K562 (cell line): ENCODE results near the gene KLHL29. TPM values are rescaled to one million over a fixed set of nuclear protein-coding genes. Genes with fewer than 3 reads are reported as not detected.

ENCODE experiments used
- ATAC-seq: fragments of 200-7000 bp; cut with Tn5 transposase; 3 replicates; pipeline ENCODE4 v1.9.1; 2020; ENCODE audit warnings: moderate library complexity
- BruUV-seq: library from RNA; stranded (reverse); fragments of 400-500 nt; replicated peaks from 2 replicates; lab custom pipeline; 2021; lab: Mats Ljungman, UMichigan
- CTCF ChIA-PET: fragments of 300-600 bp; formaldehyde crosslinking; extraction: SDS; loops from one replicate; lab custom pipeline; 2021; ENCODE audit warnings: low intra/inter-chr PET ratio; lab: Yijun Ruan, JAX
- POLR2A ChIA-PET: fragments of 300-600, 350-650 bp; sonication (Branson Sonifier 250); formaldehyde crosslinking; extraction: SDS; loops from one replicate; lab custom pipeline; 2021; ENCODE audit warnings: antibody characterized with exemption, inconsistent platforms; lab: Yijun Ruan, JAX
- DNase-seq, 4 experiments: peaks; one replicate each; pipeline versions ENCODE4 v3.0.0 to v3.0.0-alpha.2; 2011 to 2018; ENCODE audit warnings: low spot score in 3 of 4, mixed read lengths in 3 of 4; ENCODE audit errors: extremely low read depth in 1 of 4
- FAIRE-seq: peaks from 2 replicates; lab custom pipeline; 2011; peaks lifted over from hg19 to GRCh38; lab: Jason Lieb, UNC
- H2AFZ ChIP-seq: 2 replicates; pipeline ENCODE4 v1.6.0; 2011; ENCODE audit warnings: low read depth, low read length, control low read depth, inconsistent platforms
- H3K27ac ChIP-seq: fragments of 200-600 bp; 3 replicates; pipeline ENCODE4 v1.8.0; 2011; ENCODE audit warnings: low read depth, mild to moderate bottlenecking, control low read depth, inconsistent platforms, low read length, moderate library complexity, mixed read lengths; ENCODE audit errors: extremely low read depth
- H3K27me3 ChIP-seq, 2 experiments: fragments of 300-600 bp in 1 of 2; 2 replicates in 1 of 2; 3 replicates in 1 of 2; pipeline versions ENCODE4 v1.6.0 to v1.8.0; 2011; ENCODE audit warnings: inconsistent platforms in 2 of 2, low read length in 2 of 2, mild to moderate bottlenecking in 1 of 2, mixed read lengths in 1 of 2, moderate library complexity in 1 of 2; ENCODE audit not compliant: control insufficient read depth in 2 of 2, insufficient read depth in 2 of 2
- H3K36me3 ChIP-seq: fragments of 300-600 bp; 3 replicates; pipeline ENCODE4 v1.8.0; 2011; ENCODE audit warnings: mild to moderate bottlenecking, low read length, inconsistent platforms; ENCODE audit not compliant: control insufficient read depth, insufficient read depth
- H3K4me1 ChIP-seq, 2 experiments: fragments of 200-600 bp in 1 of 2; replicated peaks in 1 of 2; 2 replicates in 1 of 2; 3 replicates in 1 of 2; pipeline versions ENCODE4 v1.5.1 to v1.8.0; 2011; ENCODE audit warnings: inconsistent platforms in 2 of 2, low read length in 2 of 2, mild to moderate bottlenecking in 1 of 2, mixed read lengths in 1 of 2, moderate library complexity in 1 of 2; ENCODE audit not compliant: control insufficient read depth in 2 of 2, insufficient read depth in 2 of 2
- H3K4me2 ChIP-seq: 2 replicates; pipeline ENCODE4 v1.6.1; 2011; ENCODE audit warnings: low read length, control low read depth, inconsistent platforms, mixed read lengths; ENCODE audit not compliant: insufficient read depth
- H3K4me3 ChIP-seq: fragments of 200-600 bp; sonication (generic), shearing (Covaris generic); 2 replicates; pipeline ENCODE4 v1.5.1; 2016; ENCODE audit warnings: control low read depth, inconsistent platforms
- H3K79me2 ChIP-seq: fragments of 200-600 bp; 3 replicates; pipeline ENCODE4 v1.8.0; 2011; ENCODE audit warnings: low read length, inconsistent platforms; ENCODE audit not compliant: control insufficient read depth, insufficient read depth
- H3K9ac ChIP-seq, 2 experiments: 2 replicates each; pipeline versions ENCODE4 v1.6.0 to v1.6.1; 2011; ENCODE audit warnings: low read depth in 2 of 2, low read length in 2 of 2, control low read depth in 1 of 2, inconsistent platforms in 1 of 2, mild to moderate bottlenecking in 1 of 2, mixed read lengths in 1 of 2; ENCODE audit not compliant: insufficient read depth in 1 of 2
- H3K9me1 ChIP-seq: one replicate; pipeline ENCODE4 v1.6.0; 2011; ENCODE audit warnings: inconsistent platforms, mild to moderate bottlenecking, low read length, moderate library complexity; ENCODE audit not compliant: control insufficient read depth, insufficient read depth
- H3K9me3 ChIP-seq: replicated peaks from 2 replicates; pipeline ENCODE4 v1.5.1; 2011; ENCODE audit warnings: low read depth, low read length, inconsistent platforms; ENCODE audit not compliant: control insufficient read depth, insufficient read depth
- H4K20me1 ChIP-seq: replicated peaks from 2 replicates; pipeline ENCODE4 v1.6.1; 2011; ENCODE audit warnings: low read length, inconsistent platforms, mixed read lengths; ENCODE audit not compliant: control insufficient read depth, insufficient read depth
- HDAC6 ChIP-seq: IDR thresholded peaks from 2 replicates; pipeline ENCODE4 v1.6.1; 2012; ENCODE audit warnings: low read depth, mild to moderate bottlenecking, control low read depth, inconsistent platforms, low read length, moderate library complexity
- MYBL2 ChIP-seq, 2 experiments: fragments of 450-650 bp in 1 of 2; sonication (generic) in 1 of 2; formaldehyde crosslinking in 1 of 2; IDR thresholded peaks; 2 replicates each; pipeline versions ENCODE4 v1.6.1 to v1.8.1; 2017 to 2022; ENCODE audit warnings: borderline replicate concordance in 1 of 2, inconsistent platforms in 1 of 2, low read depth in 1 of 2, mild to moderate bottlenecking in 1 of 2, missing genetic modification reagents in 1 of 2, moderate library complexity in 1 of 2
- PTRF ChIP-seq: fragments of 450-650 bp; IDR thresholded peaks from 2 replicates; pipeline ENCODE4 v1.6.1; 2016; ENCODE audit warnings: mild to moderate bottlenecking, missing genetic modification characterization, missing compliant biosample characterization
- SMARCC2 ChIP-seq: fragments of 450-650 bp; IDR thresholded peaks from 2 replicates; pipeline ENCODE4 v1.6.1; 2017; ENCODE audit warnings: antibody characterized with exemption, moderate library complexity, mild to moderate bottlenecking, low read depth
- ZNF384 ChIP-seq: IDR thresholded peaks from 2 replicates; pipeline ENCODE4 v1.6.1; 2012; ENCODE audit warnings: low read depth, low read length, improper control_type of control experiment
- ZNF75A ChIP-seq: fragments of 450-650 bp; formaldehyde crosslinking; IDR thresholded peaks from 2 replicates; pipeline ENCODE4 v1.4.0; 2020; ENCODE audit warnings: mild to moderate bottlenecking
- WGBS: fragments of 100-300 bp; shearing (Covaris generic); methylation state at CpG from one replicate; pipeline ENCODE4 v1.1.6; 2016; ENCODE audit warnings: low coverage, mixed read lengths; ENCODE audit not compliant: insufficient coverage; ENCODE audit errors: missing lambda C conversion rate; 5-methylcytosine and 5-hydroxymethylcytosine counted together
- in situ Hi-C: fragments of 300-500 bp; cut with MboI; formaldehyde crosslinking; loops from 4 replicates; pipeline ENCODE4 v1.15.0; 2018; ENCODE audit warnings: inconsistent platforms, mixed read lengths
- intact Hi-C: fragments of 100-400 bp; cut with micrococcal nuclease; formaldehyde crosslinking; loops from 2 replicates; pipeline ENCODE4 v1.14.2; 2022
- polyA plus RNA-seq, 8 experiments: library from polyadenylated mRNA; depleted of rRNA in 4 of 8; stranded (reverse) in 5 of 8; unstranded in 3 of 8; fragments of >200 nt; fragmentation: Nextera tagmentation in 2 of 8; fragmentation: Illumina TruSeq in 1 of 8; extraction: Ambion mirVana in 2 of 8; extraction: Trizol in 1 of 8; gene quantifications; 2 replicates each; pipeline versions ENCODE4 v1.2.1 to v1.2.3, GENCODE V29; 2011 to 2014; ENCODE audit warnings: inconsistent platforms in 1 of 8, missing spikeins in 1 of 8
- total RNA-seq, 7 experiments: library from RNA; depleted of rRNA in 6 of 7; stranded (reverse); fragments of >200 nt in 6 of 7; fragmentation: Illumina TruSeq in 2 of 7; extraction: Trizol in 2 of 7; gene quantifications; 2 replicates each; pipeline versions ENCODE4 v1.2.1 to v1.2.3, GENCODE V29; 2011 to 2021; ENCODE audit warnings: low replicate concordance in 1 of 7

The KLHL29 gene
- total and polyA plus RNA-seq, 9 of the 15 experiments (the other 6 are each of a cell fraction or from before 2014, with no cell fraction given) = 0.03 to 0.31 (median 0.08) TPM; not detected in 1

DNA sequence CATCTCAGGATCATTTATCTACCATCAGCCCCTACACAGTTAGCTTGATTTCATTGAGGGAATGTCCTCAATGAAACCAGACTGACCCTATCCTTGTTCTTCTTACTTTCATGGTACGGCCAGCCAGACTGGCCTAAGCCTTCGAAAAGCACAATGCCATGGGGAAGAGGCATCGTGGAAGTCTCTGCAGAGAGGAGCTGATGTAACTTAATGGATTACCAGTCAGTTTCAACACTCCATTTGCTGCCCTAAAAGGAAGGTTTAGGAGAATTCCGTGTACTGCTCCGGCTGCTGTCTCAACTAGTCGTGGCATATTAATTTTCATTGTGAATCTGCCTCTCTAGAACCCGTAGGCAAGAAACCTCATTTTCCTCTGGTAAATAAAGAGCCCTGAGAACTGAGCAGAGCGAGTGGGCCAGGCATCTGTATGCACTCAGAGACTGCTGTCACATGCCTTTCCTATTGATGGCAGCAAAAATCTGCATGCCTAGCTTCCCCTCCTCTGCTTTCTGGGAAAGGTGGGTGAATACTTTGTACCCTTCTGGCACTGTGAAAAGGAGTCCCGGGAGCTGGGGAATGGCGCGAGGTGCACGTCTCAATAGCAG, 184.9 kb downstream of the KLHL29 start:
- Histone ChIP-seq H3K4me2 (no peak overlapping the region), H3K27ac (no peak overlapping the region), H2AFZ (no peak overlapping the region), H4K20me1 (peaks cover 7% of the 10 kb centered on the region; the same call in 1 of the 2 replicates), H3K36me3 (no peaks in the 10 kb centered on the region), H3K27me3 (peaks cover 44 to 72% of the 10 kb centered on the region in 2 experiments), H3K79me2 (no peaks in the 10 kb centered on the region), H3K9ac (no peak overlapping the region), H3K9me1 (no peaks in the 10 kb centered on the region), H3K4me3 (no peak overlapping the region), H3K4me1 (no peaks in the 10 kb centered on the region), H3K9me3 (no peaks in the 10 kb centered on the region)
- ATAC-seq = no peak
- WGBS = 0% methylated on average over 12 of the region's 12 CpGs
- no peak for DNase-seq
- TF ChIP-seq MYBL2 (IDR thresholded peaks at IDR 0.05; ENCODE audit: low read depth) (no peak), MYBL2 (CRISPR knock-in tag; IDR thresholded peaks at IDR 0.05; ENCODE audit: borderline replicate concordance) (no peak), ZNF384 (no peak), SMARCC2 (no peak), HDAC6 (no peak), PTRF (tag) (no peak), ZNF75A (no peak)
- CTCF ChIA-PET = no interaction called here
- in situ Hi-C loops = no loop called here
- BruUV-seq = no TSS peak
- no peak for FAIRE-seq
- intact Hi-C loops = no loop called here
- POLR2A ChIA-PET = interaction anchor here (0.7 to 1.2 kb wide), 3 partner anchors 9 to 1518 kb away, joined by 3 to 5 read pairs (median 3); no protein-coding TSS in a partner anchor
